ENCODE results near the gene COL8A1.
"Not testable (repeated sequence)": the region's sequence is repeated elsewhere in the genome, so short reads cannot be mapped to it uniquely, and the experiment has no call there.

The COL8A1 gene

DNA sequence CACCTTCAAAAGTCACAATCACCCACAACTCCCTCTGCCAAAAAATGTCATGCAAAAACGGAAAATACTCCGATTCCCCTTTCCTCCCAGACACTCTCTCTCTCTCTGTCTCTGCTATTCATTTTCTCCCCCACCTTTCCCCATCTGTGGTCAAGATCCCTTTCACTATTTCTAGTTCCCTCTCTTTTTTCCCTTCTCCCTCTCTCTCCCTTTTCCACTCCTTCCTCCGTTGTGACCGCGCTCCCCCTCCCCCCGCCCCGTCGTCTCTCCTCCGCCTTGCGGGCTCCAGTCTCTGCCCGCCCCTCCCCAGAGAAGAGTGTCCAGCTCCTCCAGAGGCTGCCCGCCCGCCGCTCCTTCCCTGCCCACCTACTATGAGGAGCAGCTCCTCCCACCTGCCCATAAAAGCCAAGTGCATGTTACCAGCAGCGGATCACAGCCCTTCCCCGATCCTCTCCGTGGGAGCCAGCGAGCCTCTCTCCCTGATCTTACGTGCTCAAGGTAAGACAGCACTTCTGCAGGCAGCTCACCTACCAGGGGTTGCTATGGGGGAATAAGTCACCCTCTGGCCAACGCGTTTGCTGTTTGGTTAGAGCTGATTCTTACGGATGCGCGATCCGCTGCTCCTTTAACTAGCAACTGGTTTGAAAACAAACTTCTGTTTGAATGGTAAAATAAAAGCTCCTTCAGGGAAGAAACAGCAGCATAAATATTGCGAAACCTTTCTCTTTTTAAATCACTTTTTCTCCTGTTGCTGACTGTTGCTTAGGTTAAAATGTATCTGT lies at the start of gene COL8A1:
Gene COL8A1, plus strand, starts transcription at position 428 of the 782 bp plus-strand sequence. CDS start 152,089 bp downstream, outside the sequence.
- DNase-seq (ENCODE audit: low read depth in 3 of 3), result no peak

DNA sequence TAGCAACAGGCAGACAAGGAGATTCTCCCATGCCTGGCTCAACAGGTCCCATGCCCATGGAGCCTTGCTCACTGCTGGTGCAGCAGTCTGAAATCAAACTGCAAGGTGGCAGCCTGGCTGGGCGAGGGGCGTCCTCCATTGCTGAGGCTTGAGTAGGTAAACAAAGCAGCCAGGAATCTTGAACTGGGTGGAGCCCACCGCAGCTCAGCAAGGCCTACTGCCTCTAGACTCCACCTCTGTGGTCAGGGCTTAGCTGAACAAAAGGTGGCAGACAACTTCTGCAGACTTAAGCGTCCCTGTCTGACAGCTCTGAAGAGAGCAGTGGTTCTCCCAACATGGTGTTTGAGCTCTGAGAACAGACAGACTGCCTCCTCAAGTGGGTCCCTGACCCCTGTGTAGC lies 49.2 kb upstream of the COL8A1 start:
- DNase-seq (ENCODE audit: low read depth in 3 of 3), result not testable (repeated sequence)

DNA sequence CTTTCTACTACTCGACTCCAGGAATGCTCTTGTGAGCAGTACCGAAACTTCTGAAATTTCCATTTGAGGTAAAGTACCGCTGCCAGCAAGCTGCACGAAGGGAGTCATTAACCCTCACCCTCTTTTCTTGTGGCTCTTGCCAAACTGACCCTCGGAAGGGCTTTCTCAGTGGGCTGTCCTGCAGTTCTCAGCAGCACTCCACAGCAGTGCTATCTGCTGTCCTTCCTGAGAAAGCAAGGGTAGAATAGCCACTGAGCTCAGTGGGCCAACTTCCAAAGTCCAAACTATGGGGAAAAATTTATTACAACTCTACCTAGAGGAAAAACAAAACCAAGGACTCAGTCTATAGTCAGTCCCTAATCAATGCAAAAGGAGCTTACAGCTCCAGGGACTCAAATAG lies 38.5 kb upstream of the COL8A1 start:
- no peak for DNase-seq (ENCODE audit: low read depth in 3 of 3)

DNA sequence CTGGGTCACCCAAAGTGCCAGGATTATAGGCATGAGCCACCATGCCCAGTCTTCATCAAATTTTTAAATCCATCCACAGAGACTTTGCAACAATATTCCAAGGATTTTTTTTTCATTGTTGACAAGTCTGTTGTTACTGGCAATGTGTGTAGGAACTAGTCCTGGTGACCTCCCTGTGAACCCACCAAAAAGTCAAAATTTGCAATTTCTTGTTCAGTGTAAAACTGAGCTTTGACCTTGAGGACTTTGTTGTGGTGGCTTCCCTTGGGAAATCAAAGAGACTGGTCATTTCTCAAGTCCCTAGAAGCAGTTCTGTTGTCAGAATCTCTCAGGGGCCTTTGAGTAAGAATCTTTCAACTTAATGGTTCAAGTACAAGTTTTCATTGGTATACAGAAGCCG lies 36.9 kb upstream of the COL8A1 start:
- no peak for DNase-seq (ENCODE audit: low read depth in 3 of 3)

DNA sequence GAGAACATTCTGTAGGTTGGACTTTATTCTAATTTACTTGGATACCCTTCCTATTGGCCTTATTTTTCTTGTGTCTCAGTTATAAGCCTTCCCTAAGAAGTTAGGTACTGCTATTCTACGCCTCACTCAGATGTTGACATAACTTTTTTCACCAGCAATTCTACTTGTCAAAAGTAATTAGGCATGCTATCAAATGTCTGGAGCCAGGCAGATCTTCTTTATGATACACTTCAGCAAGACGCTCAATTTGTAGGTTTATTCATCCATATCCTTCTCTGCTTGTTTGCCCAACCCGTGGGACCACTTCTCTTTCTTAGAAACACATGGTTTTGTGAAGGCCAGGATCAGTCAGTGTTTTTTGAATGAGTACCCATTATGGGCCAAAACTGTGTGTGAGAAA lies 36.2 kb upstream of the COL8A1 start:
- DNase-seq (ENCODE audit: low read depth in 3 of 3), result no peak

DNA sequence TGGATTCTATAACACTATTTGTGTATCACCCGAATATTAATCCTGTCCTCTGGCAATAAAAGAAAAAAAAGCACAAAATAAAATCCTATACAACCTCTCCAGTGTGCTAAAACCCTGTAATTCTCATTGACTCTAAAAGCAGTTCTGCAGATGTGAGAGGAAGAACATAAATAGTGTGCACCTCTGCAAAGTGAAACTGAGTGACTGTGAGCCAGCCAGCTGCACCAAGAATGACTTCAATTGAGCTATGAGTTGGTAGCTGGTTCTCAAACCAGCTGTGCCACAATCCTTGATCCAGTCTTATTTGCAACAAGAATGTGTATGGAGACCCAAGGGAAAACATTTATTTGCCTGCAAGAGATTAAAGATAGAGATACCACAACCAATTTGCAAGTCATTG lies 31.2 kb upstream of the COL8A1 start:
- no peak for DNase-seq (ENCODE audit: low read depth in 3 of 3)

DNA sequence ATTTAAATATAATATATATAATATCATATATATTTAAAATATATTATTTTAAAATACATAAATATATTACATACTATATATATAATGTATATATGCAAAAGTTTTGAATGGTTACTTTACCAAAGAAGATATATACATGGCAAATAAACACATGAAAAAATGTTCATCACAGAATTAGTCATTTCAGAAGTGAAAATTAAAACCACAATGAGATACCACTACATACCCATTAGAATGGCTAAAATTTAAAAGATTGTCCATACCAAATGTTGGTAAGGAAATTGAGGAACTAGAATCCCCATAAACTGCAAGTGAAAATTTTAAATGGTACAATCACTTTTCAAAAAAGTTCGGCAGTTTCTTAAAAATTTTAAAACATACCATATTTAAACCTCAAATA lies 23.6 kb upstream of the COL8A1 start:
- no peak for DNase-seq (ENCODE audit: low read depth in 3 of 3)

GRCh38 chr3:99620077-99620767 lies 18.2 kb upstream of the COL8A1 start:
- DNase-seq (ENCODE audit: low read depth in 3 of 3), result no peak

DNA sequence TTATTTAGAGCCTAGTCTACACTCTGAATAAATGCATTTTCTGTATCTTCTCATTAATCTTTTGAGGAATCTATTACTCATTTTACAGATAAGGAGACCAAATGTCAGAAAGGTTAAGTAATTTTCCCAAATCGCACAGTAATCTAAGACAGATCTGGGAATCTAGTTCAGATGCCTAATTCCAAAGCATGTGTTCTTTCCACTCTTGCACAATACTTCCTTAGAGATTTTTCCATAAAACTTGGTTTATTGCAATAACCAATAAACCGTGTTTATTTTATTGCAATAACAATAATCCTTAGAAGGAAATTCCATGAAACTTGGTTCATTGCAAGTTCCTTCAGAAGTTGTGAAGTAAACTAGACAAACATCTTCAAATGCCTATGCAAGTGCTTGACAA lies 17.4 kb upstream of the COL8A1 start:
- no peak for DNase-seq (ENCODE audit: low read depth in 3 of 3)

GRCh38 chr3:99624496-99625236 lies 13.7 kb upstream of the COL8A1 start:
- no peak for DNase-seq (ENCODE audit: low read depth in 3 of 3)

DNA sequence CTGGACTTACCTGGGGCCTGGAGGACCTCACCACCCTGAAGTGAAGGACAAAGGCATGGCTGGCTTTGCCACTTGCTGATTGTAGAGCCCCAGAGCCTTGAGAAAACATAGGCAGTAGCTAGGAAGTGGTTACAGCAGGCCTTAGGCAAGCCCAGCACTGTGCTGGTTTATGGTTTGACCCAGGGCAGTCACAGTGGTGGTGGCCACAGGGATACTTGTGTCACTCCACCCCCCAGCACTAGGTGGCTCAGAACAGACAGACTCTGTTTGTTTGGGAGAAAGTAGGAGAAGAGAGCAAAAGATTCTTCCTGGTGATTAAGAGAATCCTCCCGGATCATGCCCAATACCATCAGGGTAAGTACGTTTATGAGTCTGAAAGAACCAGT lies 13.2 kb upstream of the COL8A1 start:
- DNase-seq (ENCODE audit: low read depth in 3 of 3), result no peak

DNA sequence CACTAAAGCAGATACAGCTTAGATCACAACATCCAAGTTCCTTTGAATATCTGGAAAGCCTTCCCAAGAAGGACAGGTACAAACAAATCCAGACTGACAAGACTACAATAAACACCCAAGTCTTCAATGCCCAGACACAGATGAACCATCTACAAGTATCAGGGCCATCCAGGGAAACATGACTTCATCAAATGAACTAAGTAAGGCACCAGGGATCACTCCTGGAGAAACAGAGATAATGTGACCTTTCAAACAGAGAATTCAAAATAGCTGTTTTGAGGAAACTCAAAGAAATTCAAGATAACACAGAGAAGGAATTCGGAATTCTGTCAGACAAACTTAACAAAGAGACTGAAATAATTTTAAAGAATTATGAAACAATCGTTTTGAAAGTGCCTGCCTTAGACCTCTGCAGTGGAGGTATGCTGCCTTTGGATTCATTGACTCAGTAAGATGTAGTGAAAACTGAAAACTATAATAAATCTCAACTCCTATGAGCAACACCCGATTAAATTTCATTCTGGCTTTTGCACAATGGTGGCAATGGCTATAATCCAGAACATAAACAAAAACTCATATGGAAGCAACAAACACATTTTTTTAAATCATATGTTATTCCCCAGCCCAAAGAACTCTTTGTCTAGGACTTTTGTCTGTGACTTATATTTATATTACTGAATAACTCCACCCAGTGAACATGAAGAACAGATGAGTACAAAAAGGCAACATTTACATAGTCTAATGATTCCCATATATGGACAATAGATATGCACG lies 12.6 kb upstream of the COL8A1 start:
- DNase-seq (ENCODE audit: low read depth in 3 of 3), result no peak

DNA sequence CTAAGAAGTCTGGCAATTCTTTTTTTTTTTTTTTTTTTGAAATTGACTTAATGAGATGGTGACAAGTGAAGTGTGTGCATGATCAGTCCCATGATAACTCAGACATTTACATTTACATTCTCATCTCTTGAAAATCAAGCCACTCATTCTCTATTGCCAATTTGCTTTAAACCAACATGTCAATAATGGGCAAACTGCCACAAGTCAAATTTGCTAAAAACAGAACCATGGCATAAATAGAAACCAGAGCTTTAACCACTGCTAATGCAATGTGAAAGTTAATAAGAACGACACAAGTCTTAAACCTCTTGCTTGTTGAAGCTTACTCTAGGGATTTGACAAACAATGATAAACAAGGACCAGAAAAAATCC lies 12.0 kb upstream of the COL8A1 start:
- DNase-seq (ENCODE audit: low read depth in 3 of 3), result no peak

GRCh38 chr3:99627062-99627826 lies 11.2 kb upstream of the COL8A1 start:
- DNase-seq (ENCODE audit: low read depth in 3 of 3), result no peak

- no peak for DNase-seq (ENCODE audit: low read depth in 3 of 3)
Measured at GRCh38 chr3:99630815-99631214, 7.6 kb upstream of the COL8A1 start.

- DNase-seq (ENCODE audit: low read depth in 3 of 3), result no peak
Measured at GRCh38 chr3:99633887-99634558, 4.4 kb upstream of the COL8A1 start.

DNA sequence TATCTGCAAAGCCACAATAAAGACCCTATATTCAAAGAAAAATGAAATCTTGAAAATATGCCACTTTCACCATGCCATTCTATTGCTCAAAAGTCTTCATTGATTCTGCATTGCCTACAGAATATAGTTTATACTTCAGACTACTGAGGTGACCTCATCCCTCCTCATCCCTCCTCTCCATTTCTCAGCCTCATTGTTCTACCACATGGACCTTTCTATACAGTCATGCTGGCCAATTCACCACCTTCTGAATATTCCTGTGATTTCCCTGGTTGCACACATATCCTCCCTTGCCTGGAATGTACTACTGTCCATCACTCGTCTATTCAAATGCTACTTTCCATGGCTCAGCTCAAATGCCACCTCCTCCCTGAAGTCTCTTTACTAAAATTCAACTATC lies 3.5 kb upstream of the COL8A1 start:
- DNase-seq (ENCODE audit: low read depth in 3 of 3), result no peak

GRCh38 chr3:99635348-99635747 lies 3.0 kb upstream of the COL8A1 start:
- DNase-seq (ENCODE audit: low read depth in 3 of 3), result no peak

DNA sequence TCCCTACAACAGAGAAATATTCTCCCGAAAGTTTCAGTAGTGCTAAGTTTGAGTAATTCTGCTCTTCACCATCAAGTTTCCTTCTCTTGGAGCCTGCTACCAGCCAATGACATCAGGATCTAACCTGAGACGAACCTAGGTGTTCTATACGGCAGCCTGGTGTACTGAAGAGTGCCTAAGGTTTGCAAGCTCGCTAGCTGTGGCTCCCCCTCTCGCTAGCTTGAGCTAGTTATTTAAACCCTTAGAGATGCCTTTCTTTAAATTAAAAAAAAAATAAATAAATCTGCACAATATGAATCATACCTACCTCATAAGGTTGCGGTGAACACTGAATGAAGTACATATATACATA lies 1.4 kb upstream of the COL8A1 start:
- DNase-seq (ENCODE audit: low read depth in 3 of 3), result no peak

- DNase-seq (ENCODE audit: low read depth in 3 of 3), result no peak
Measured at GRCh38 chr3:99637368-99638111, 854 bp upstream of the COL8A1 start.

All from stimulated activated CD4-positive, alpha-beta T cell treated with anti-CD3 and anti-CD28 coated beads, TNF-alpha, amount 100 ng/mL, for 48 hours (primary cell).